Thymus (tissue), 11 donors: Measurements from ENCODE around the gene DPYSL4. TPM values are rescaled to one million over a fixed set of nuclear protein-coding genes. Genes with fewer than 3 reads are reported as not detected.

Source experiments
- DNase-seq, 9 donors: peaks; one replicate each; pipeline ENCODE4 v3.0.0-alpha.2; 2013; ENCODE audit warnings: low spot score in 9 of 9, low read depth in 6 of 9, missing footprints in 1 of 9
- H3K27ac ChIP-seq, 2 donors: one replicate each; pipeline ENCODE4 v1.5.1; 2013; ENCODE audit warnings: control low read depth in 1 of 2, low read depth in 1 of 2, low read length in 1 of 2, mild to moderate bottlenecking in 1 of 2, moderate library complexity in 1 of 2
- H3K27me3 ChIP-seq, 2 donors: one replicate each; pipeline ENCODE4 v1.5.1; 2013; ENCODE audit warnings: low read length in 1 of 2; ENCODE audit not compliant: control insufficient read depth in 2 of 2, insufficient read depth in 1 of 2
- H3K36me3 ChIP-seq, 2 donors: one replicate each; pipeline ENCODE4 v1.5.1; 2013; ENCODE audit warnings: low read length in 1 of 2, mild to moderate bottlenecking in 1 of 2, moderate library complexity in 1 of 2; ENCODE audit not compliant: control insufficient read depth in 2 of 2, insufficient read depth in 2 of 2
- H3K4me1 ChIP-seq, 2 donors: one replicate each; pipeline ENCODE4 v1.5.1; 2013; ENCODE audit warnings: low read length in 2 of 2; ENCODE audit not compliant: control insufficient read depth in 2 of 2, insufficient read depth in 2 of 2
- H3K4me3 ChIP-seq, 2 donors: one replicate each; pipeline ENCODE4 v1.5.1; 2013; ENCODE audit warnings: low read length in 2 of 2, control low read depth in 1 of 2, mild to moderate bottlenecking in 1 of 2
- H3K9me3 ChIP-seq, 2 donors: one replicate each; pipeline ENCODE4 v1.5.1; 2013; ENCODE audit warnings: low read length in 1 of 2, mild to moderate bottlenecking in 1 of 2; ENCODE audit not compliant: control insufficient read depth in 2 of 2, insufficient read depth in 1 of 2
- WGBS: extraction: QIAGEN DNeasy Blood & Tissue Kit; methylation state at CpG from one replicate; pipeline ENCODE4 v1.1.7; 2013; 5-methylcytosine and 5-hydroxymethylcytosine counted together
- polyA plus RNA-seq: library from polyadenylated mRNA; stranded (reverse); fragments of 200-250 nt; gene quantifications from one replicate; pipeline ENCODE4 v1.2.3, GENCODE V29; 2013
- total RNA-seq: library from RNA; stranded (reverse); fragments of 120-200 nt; gene quantifications from one replicate; pipeline ENCODE4 v1.2.4, GENCODE V29; 2013
- donor health status: healthy.

DPYSL4 gene
- total and polyA plus RNA-seq, 2 donors: 0.28 to 0.89 TPM

- no peak for DNase-seq
- Histone ChIP-seq H3K27me3 (peaks cover 0 to 20% of the 10 kb centered on the region in 2 donors), H3K9me3 (no peaks in the 10 kb centered on the region), H3K4me3 (no peak overlapping the region), H3K27ac (no peak overlapping the region), H3K4me1 (no peaks in the 10 kb centered on the region), H3K36me3 (no peaks in the 10 kb centered on the region)
- WGBS: 82% methylated on average over 11 of the region's 11 CpGs
Measured at GRCh38 chr10:132174237-132174636, 12.5 kb upstream of the DPYSL4 start.

- H3K27me3 ChIP-seq: peaks cover 0 to 21% of the 10 kb centered on the region in 2 donors
- no peak for DNase-seq
- no peaks in the 10 kb centered on the region for H3K9me3 ChIP-seq
- no peak overlapping the region for H3K4me3 ChIP-seq
- H3K27ac ChIP-seq: no peak overlapping the region
- WGBS: 57% methylated on average over 6 of the region's 6 CpGs
- H3K4me1 ChIP-seq: no peaks in the 10 kb centered on the region
- no peaks in the 10 kb centered on the region for H3K36me3 ChIP-seq
Measured at GRCh38 chr10:132175408-132175807, 11.3 kb upstream of the DPYSL4 start.

- H3K36me3 ChIP-seq: no peaks in the 10 kb centered on the region
Measured at GRCh38 chr10:132175907-132176581, 10.7 kb upstream of the DPYSL4 start.

GRCh38 chr10:132176623-132177500 lies 9.9 kb upstream of the DPYSL4 start:
- H3K9me3 ChIP-seq: no peaks in the 10 kb centered on the region
- no peak overlapping the region for H3K4me3 ChIP-seq
- peaks cover 0 to 21% of the 10 kb centered on the region in 2 donors for H3K27me3 ChIP-seq
- DNase-seq: no peak
- no peaks in the 10 kb centered on the region for H3K4me1 ChIP-seq
- WGBS: 74% methylated on average over 19 of the region's 19 CpGs
- H3K27ac ChIP-seq: no peak overlapping the region
- H3K36me3 ChIP-seq: no peaks in the 10 kb centered on the region

More at GRCh38 chr10:132175907-132176581, 10.7 kb upstream of the DPYSL4 start:
- DNase-seq: no peak
- H3K27ac ChIP-seq: no peak overlapping the region
- peaks cover 0 to 21% of the 10 kb centered on the region in 2 donors for H3K27me3 ChIP-seq
- H3K9me3 ChIP-seq: no peaks in the 10 kb centered on the region
- WGBS: 14% methylated on average over 16 of the region's 16 CpGs
- H3K4me1 ChIP-seq: no peaks in the 10 kb centered on the region
- no peak overlapping the region for H3K4me3 ChIP-seq

- Histone ChIP-seq H3K27ac (no peak overlapping the region), H3K9me3 (no peaks in the 10 kb centered on the region), H3K4me3 (no peak overlapping the region), H3K36me3 (no peaks in the 10 kb centered on the region), H3K4me1 (no peaks in the 10 kb centered on the region), H3K27me3 (peaks cover 0 to 33% of the 10 kb centered on the region in 2 donors)
- no peak for DNase-seq
- 85% methylated on average over 6 of the region's 6 CpGs for WGBS
Measured at GRCh38 chr10:132178046-132178445, 8.7 kb upstream of the DPYSL4 start.

GRCh38 chr10:132178672-132179545 lies 7.8 kb upstream of the DPYSL4 start:
- Histone ChIP-seq H3K4me3 (no peak overlapping the region), H3K36me3 (no peaks in the 10 kb centered on the region), H3K9me3 (no peaks in the 10 kb centered on the region), H3K27ac (no peak overlapping the region), H3K4me1 (no peaks in the 10 kb centered on the region), H3K27me3 (peaks cover 0 to 38% of the 10 kb centered on the region in 2 donors)
- 87% methylated on average over 23 of the region's 23 CpGs for WGBS
- DNase-seq: no peak

- 79% methylated on average over 16 of the region's 16 CpGs for WGBS
Measured at GRCh38 chr10:132179551-132180392, 7.0 kb upstream of the DPYSL4 start.

GRCh38 chr10:132180736-132181135 lies 6.0 kb upstream of the DPYSL4 start:
- H3K27me3 ChIP-seq: peaks cover 14 to 50% of the 10 kb centered on the region in 2 donors

More at GRCh38 chr10:132179551-132180392, 7.0 kb upstream of the DPYSL4 start:
- Histone ChIP-seq H3K36me3 (no peaks in the 10 kb centered on the region), H3K4me3 (no peak overlapping the region), H3K27me3 (peaks cover 4 to 46% of the 10 kb centered on the region in 2 donors), H3K9me3 (no peaks in the 10 kb centered on the region), H3K4me1 (no peaks in the 10 kb centered on the region), H3K27ac (no peak overlapping the region)
- no peak for DNase-seq

More at GRCh38 chr10:132180736-132181135, 6.0 kb upstream of the DPYSL4 start:
- Histone ChIP-seq H3K4me1 (peaks cover 0 to under 1% of the 10 kb centered on the region in 2 donors), H3K4me3 (no peak overlapping the region), H3K9me3 (no peaks in the 10 kb centered on the region), H3K36me3 (no peaks in the 10 kb centered on the region), H3K27ac (no peak overlapping the region)
- 58% methylated on average over 14 of the region's 14 CpGs for WGBS
- no peak for DNase-seq
